SK-N-SH (cell line): Measurements from ENCODE around the gene KIF18B. TPM values are rescaled to one million over a fixed set of nuclear protein-coding genes. Genes with fewer than 3 reads are reported as not detected.

Experiments used
- CTCF ChIA-PET: fragments of 300-600, 350-600 bp; formaldehyde crosslinking; extraction: SDS; loops from one replicate; lab custom pipeline; 2021; lab: Yijun Ruan, JAX
- POLR2A ChIA-PET: fragments of 350-600 bp; sonication (Branson Sonifier 250); formaldehyde crosslinking; extraction: SDS; loops from one replicate; lab custom pipeline; 2020; ENCODE audit warnings: antibody characterized with exemption, inconsistent platforms; lab: Yijun Ruan, JAX
- DNase-seq: peaks from one replicate; pipeline ENCODE4 v3.0.0; 2012
- H2AFZ ChIP-seq: fragments of 200-600 bp; sonication (generic); 2 replicates; pipeline ENCODE4 v1.8.1; 2016; ENCODE audit warnings: antibody characterized with exemption, mild to moderate bottlenecking, low read depth
- H3F3A ChIP-seq: fragments of 200-600 bp; sonication (generic); replicated peaks from 2 replicates; pipeline ENCODE3; 2016; ENCODE audit warnings: antibody characterized with exemption, mild to moderate bottlenecking; ENCODE audit not compliant: insufficient read depth
- H3K27ac ChIP-seq, 2 experiments: fragments of 200-500 bp in 1 of 2; fragments of 200-600 bp in 1 of 2; sonication (Bioruptor generic) in 1 of 2; sonication (generic), shearing (Covaris generic) in 1 of 2; 2 replicates each; pipeline versions ENCODE4 v1.5.1 to v1.6.1; 2014 to 2016; ENCODE audit warnings: low read depth in 2 of 2, inconsistent platforms in 1 of 2, low read length in 1 of 2, mild to moderate bottlenecking in 1 of 2, mixed read lengths in 1 of 2
- H3K27me3 ChIP-seq: fragments of 200-600 bp; sonication (generic), shearing (Covaris generic); 2 replicates; pipeline ENCODE4 v1.6.1; 2016; ENCODE audit warnings: mixed run types; ENCODE audit not compliant: insufficient read depth
- H3K36me3 ChIP-seq, 2 experiments: fragments of 200-500 bp in 1 of 2; fragments of 200-600 bp in 1 of 2; sonication (Bioruptor generic) in 1 of 2; sonication (generic) in 1 of 2; replicated peaks in 1 of 2; 2 replicates each; pipeline versions ENCODE3 to v1.5.1; 2014 to 2016; ENCODE audit warnings: low read length in 1 of 2, mild to moderate bottlenecking in 1 of 2; ENCODE audit not compliant: insufficient read depth in 2 of 2, control insufficient read depth in 1 of 2
- H3K4me1 ChIP-seq, 2 experiments: fragments of 200-500 bp in 1 of 2; fragments of 200-600 bp in 1 of 2; sonication (Bioruptor generic) in 1 of 2; sonication (generic), shearing (Covaris generic) in 1 of 2; 2 replicates each; pipeline versions ENCODE4 v1.5.1 to v1.6.1; 2014 to 2016; ENCODE audit warnings: low read depth in 1 of 2, low read length in 1 of 2, mixed run types in 1 of 2; ENCODE audit not compliant: insufficient read depth in 2 of 2, control insufficient read depth in 1 of 2
- H3K4me2 ChIP-seq: fragments of 200-600 bp; sonication (generic), shearing (Covaris generic); 2 replicates; pipeline ENCODE4 v1.6.1; 2017; ENCODE audit warnings: mixed run types
- H3K4me3 ChIP-seq, 2 experiments: fragments of 200-500 bp in 1 of 2; fragments of 200-600 bp in 1 of 2; sonication (Bioruptor generic) in 1 of 2; sonication (generic), shearing (Covaris generic) in 1 of 2; 2 replicates each; pipeline versions ENCODE4 v1.5.1 to v1.8.1; 2014 to 2016; ENCODE audit warnings: low read depth in 2 of 2, inconsistent platforms in 1 of 2, low read length in 1 of 2, mild to moderate bottlenecking in 1 of 2, mixed read lengths in 1 of 2, moderate library complexity in 1 of 2
- H3K79me2 ChIP-seq: fragments of 200-600 bp; sonication (generic); 2 replicates; pipeline ENCODE4 v1.8.1; 2017; ENCODE audit warnings: mild to moderate bottlenecking; ENCODE audit not compliant: insufficient read depth
- H3K9ac ChIP-seq: fragments of 200-600 bp; sonication (generic); 2 replicates; pipeline ENCODE4 v1.6.1; 2017; ENCODE audit warnings: mixed run types
- H3K9me2 ChIP-seq: fragments of 200-600 bp; sonication (generic); 2 replicates; pipeline ENCODE4 v1.6.1; 2017; ENCODE audit warnings: mixed run types
- H3K9me3 ChIP-seq: fragments of 200-600 bp; sonication (generic); 2 replicates; pipeline ENCODE4 v1.6.1; 2017; ENCODE audit warnings: mixed run types, mild to moderate bottlenecking, moderate library complexity
- H4K20me1 ChIP-seq: fragments of 200-600 bp; sonication (generic); 2 replicates; pipeline ENCODE4 v1.6.1; 2017; ENCODE audit warnings: mild to moderate bottlenecking, mixed run types; ENCODE audit not compliant: insufficient read depth
- EP300 ChIP-seq, 2 experiments: IDR thresholded peaks; 2 replicates each; pipeline versions ENCODE4 v1.4.0 to v1.6.1; 2012; ENCODE audit warnings: borderline replicate concordance in 1 of 2, low read depth in 1 of 2, low read length in 1 of 2
- FOSL2 ChIP-seq: IDR thresholded peaks from 2 replicates; pipeline ENCODE4 v1.4.0; 2012; ENCODE audit warnings: low read depth, mild to moderate bottlenecking, moderate library complexity, borderline replicate concordance
- IRF3 ChIP-seq: fragments of 150-350 bp; IDR thresholded peaks from 2 replicates; pipeline ENCODE4 v1.6.1; 2016; ENCODE audit warnings: mild to moderate bottlenecking, low read depth, low read length
- JUND ChIP-seq: IDR thresholded peaks from 2 replicates; pipeline ENCODE4 v1.4.0; 2012
- NRF1 ChIP-seq: IDR thresholded peaks from 2 replicates; pipeline ENCODE4 v1.6.1; 2012; ENCODE audit warnings: low read depth, mild to moderate bottlenecking, low read length
- PBX3 ChIP-seq: IDR thresholded peaks from 2 replicates; pipeline ENCODE4; 2012
- POLR2AphosphoS5 ChIP-seq: IDR thresholded peaks from 2 replicates; pipeline ENCODE4 v1.6.1; 2012; ENCODE audit warnings: low read depth, low read length
- RAD21 ChIP-seq: IDR thresholded peaks from 2 replicates; pipeline ENCODE4 v1.6.1; 2012; ENCODE audit warnings: mild to moderate bottlenecking, low read length
- RFX5 ChIP-seq: IDR thresholded peaks from 2 replicates; pipeline ENCODE4 v1.6.1; 2012; ENCODE audit warnings: mild to moderate bottlenecking, improper control_type of control experiment, low read length
- SIN3A ChIP-seq: IDR thresholded peaks from 2 replicates; pipeline ENCODE4 v1.6.1; 2012; ENCODE audit warnings: low read depth, mild to moderate bottlenecking, low read length, moderate library complexity, borderline replicate concordance
- TAF1 ChIP-seq: IDR thresholded peaks from 2 replicates; pipeline ENCODE4 v1.6.1; 2012; ENCODE audit warnings: low read depth, mild to moderate bottlenecking, low read length, moderate library complexity, borderline replicate concordance
- TCF12 ChIP-seq: IDR thresholded peaks from 2 replicates; pipeline ENCODE4 v1.4.0; 2012
- TEAD4 ChIP-seq: IDR thresholded peaks from 2 replicates; pipeline ENCODE4 v1.4.0; 2012; ENCODE audit warnings: mild to moderate bottlenecking, borderline replicate concordance; ENCODE audit not compliant: insufficient read depth
- USF2 ChIP-seq: fragments of 150-350 bp; IDR thresholded peaks from 2 replicates; pipeline ENCODE4 v1.6.1; 2017; ENCODE audit warnings: antibody characterized with exemption, low read length, low read depth, borderline replicate concordance
- YY1 ChIP-seq: IDR thresholded peaks from 2 replicates; pipeline ENCODE4 v1.4.0; 2012; ENCODE audit warnings: low read depth, mild to moderate bottlenecking
- WGBS: methylation state at CpG from one replicate; pipeline ENCODE4 v1.1.6; 2017; ENCODE audit warnings: low lambda C conversion rate; 5-methylcytosine and 5-hydroxymethylcytosine counted together
- polyA plus RNA-seq, 3 experiments: library from polyadenylated mRNA; depleted of rRNA; stranded (reverse); fragments of >200 nt; gene quantifications; 2 replicates each; pipeline ENCODE4 v1.2.3, GENCODE V29; 2012

The KIF18B gene
- polyA plus RNA-seq, 1 of the 3 experiments (the other 2 are of a cell fraction) = 14.7 TPM

GRCh38 chr17:44934745-44935105 lies 12.8 kb downstream of the KIF18B start:
- Histone ChIP-seq H3K4me3 (no peak overlapping the region), H3K27me3 (no peaks in the 10 kb centered on the region), H3K79me2 (peaks cover 41% of the 10 kb centered on the region), H3K9me2 (no peaks in the 10 kb centered on the region), H3K4me1 (peaks cover 0 to 21% of the 10 kb centered on the region in 2 experiments; a peak in 1 of 4 replicates), H4K20me1 (no peaks in the 10 kb centered on the region; the same call in 1 of the 2 replicates), H3K9me3 (no peaks in the 10 kb centered on the region), H3K36me3 (peaks cover 34 to 47% of the 10 kb centered on the region in 2 experiments), H3K9ac (no peak overlapping the region), H3K4me2 (no peak overlapping the region), H3K27ac (no peak overlapping the region), H3F3A (peaks cover 17% of the 10 kb centered on the region), H2AFZ (no peak overlapping the region)
- peak; percentile 11 for DNase-seq
- POLR2A ChIA-PET = no interaction called here
- CTCF ChIA-PET = interaction anchor here (0.9 to 2.6 kb wide), 5 partner anchors 13 to 88 kb away, joined by 3 to 10 read pairs (median 4); partner anchors contain the start of gene KIF18B
- TF ChIP-seq TAF1 = no peak
- TF ChIP-seq SIN3A = no peak
- TF ChIP-seq EP300 (IDR thresholded peaks at IDR 0.05; ENCODE audit: borderline replicate concordance in 1 of 2, low read depth in 1 of 2, low read length in 1 of 2) = no peak
- WGBS = 93% methylated on average over 8 of the region's 10 CpGs

- CTCF ChIA-PET = interaction anchor here (1.0 to 17.2 kb wide), 4 partner anchors 13 to 87 kb away, joined by 4 to 433 read pairs (median 7); partner anchors contain the start of gene KIF18B
- Histone ChIP-seq H3K36me3 (peaks cover 32 to 50% of the 10 kb centered on the region in 2 experiments), H4K20me1 (no peaks in the 10 kb centered on the region; the same call in 1 of the 2 replicates), H3K4me2 (no peak overlapping the region), H2AFZ (no peak overlapping the region), H3K27ac (no peak overlapping the region), H3K4me3 (no peak overlapping the region), H3K4me1 (peaks cover 0 to 21% of the 10 kb centered on the region in 2 experiments; a peak in 1 of 4 replicates), H3K9ac (no peak overlapping the region), H3K9me2 (no peaks in the 10 kb centered on the region), H3K79me2 (peaks cover 35% of the 10 kb centered on the region), H3F3A (peaks cover 16% of the 10 kb centered on the region), H3K9me3 (no peaks in the 10 kb centered on the region), H3K27me3 (no peaks in the 10 kb centered on the region)
- DNase-seq = peak; percentile 15
- TF ChIP-seq JUND (no peak), SIN3A (no peak), RAD21 (no peak), TCF12 (no peak), RFX5 (no peak), FOSL2 (no peak), NRF1 (no peak), USF2 (no peak), YY1 (no peak), TEAD4 (no peak), TAF1 (no peak), IRF3 (no peak), PBX3 (no peak), POLR2AphosphoS5 (no peak)
- POLR2A ChIA-PET = no interaction called here
- 95% methylated on average over 21 of the region's 34 CpGs for WGBS
These were observed 13.5 kb downstream of the KIF18B start for GRCh38 chr17:44933824-44934744.
